Panc1 (cell line): ENCODE results near the gene PIGR. TPM values are rescaled to one million over a fixed set of nuclear protein-coding genes. Genes with fewer than 3 reads are reported as not detected.

Experiments used
- ATAC-seq: fragments of 200-7000 bp; cut with Tn5 transposase; 2 replicates; pipeline ENCODE4 v1.9.1; 2020; ENCODE audit warnings: mild to moderate bottlenecking, moderate library complexity
- BruUV-seq: library from RNA; stranded (reverse); fragments of 400-500 nt; replicated peaks from 2 replicates; lab custom pipeline; 2021; lab: Mats Ljungman, UMichigan
- CTCF ChIA-PET: fragments of 300-600 bp; sonication (Branson Sonifier 250); formaldehyde crosslinking; loops from one replicate; lab custom pipeline; 2022; ENCODE audit warnings: antibody characterized with exemption; lab: Charles Lee
- POLR2A ChIA-PET: fragments of 300-600 bp; sonication (Branson Sonifier 250); formaldehyde crosslinking; loops from one replicate; lab custom pipeline; 2022; ENCODE audit warnings: antibody characterized with exemption; lab: Charles Lee
- DNase-seq: peaks from one replicate; pipeline ENCODE4 v3.0.0-alpha.2; 2010; ENCODE audit warnings: low read depth, low spot score
- H3K27ac ChIP-seq: 2 replicates; pipeline ENCODE4 v1.5.1; 2011; ENCODE audit warnings: mild to moderate bottlenecking, low read length, inconsistent platforms
- H3K27me3 ChIP-seq: fragments of 200-500 bp; sonication (Bioruptor generic); 2 replicates; pipeline ENCODE4 v1.6.0; 2014; ENCODE audit warnings: low read length, inconsistent platforms; ENCODE audit not compliant: control insufficient read depth, insufficient read depth
- H3K36me3 ChIP-seq: fragments of 200-500 bp; sonication (Bioruptor generic); 2 replicates; pipeline ENCODE4 v1.5.1; 2014; ENCODE audit warnings: inconsistent platforms, mild to moderate bottlenecking, low read length, moderate library complexity; ENCODE audit not compliant: control insufficient read depth, insufficient read depth
- H3K4me1 ChIP-seq: 2 replicates; pipeline ENCODE4 v1.5.1; 2011; ENCODE audit warnings: inconsistent platforms, mild to moderate bottlenecking, low read length, moderate library complexity; ENCODE audit not compliant: control insufficient read depth, insufficient read depth
- H3K4me3 ChIP-seq, 2 experiments: 2 replicates each; pipeline ENCODE4 v1.5.1; 2011 to 2012; ENCODE audit warnings: low read depth in 2 of 2, low read length in 2 of 2, mild to moderate bottlenecking in 2 of 2, inconsistent platforms in 1 of 2, moderate library complexity in 1 of 2
- H3K9me3 ChIP-seq: fragments of 200-500 bp; sonication (Bioruptor generic); 2 replicates; pipeline ENCODE4 v1.5.1; 2014; ENCODE audit warnings: low read depth, mild to moderate bottlenecking, inconsistent platforms, low read length, moderate library complexity; ENCODE audit not compliant: control insufficient read depth, insufficient read depth
- CTCF ChIP-seq: fragments of 450-650 bp; IDR thresholded peaks from 2 replicates; pipeline ENCODE4 v1.5.1; 2017; ENCODE audit warnings: mild to moderate bottlenecking
- POLR2AphosphoS5 ChIP-seq: IDR thresholded peaks from 2 replicates; pipeline ENCODE4 v1.6.1; 2012; ENCODE audit warnings: mild to moderate bottlenecking, low read depth, low read length, moderate library complexity
- SIN3A ChIP-seq: IDR thresholded peaks from 2 replicates; pipeline ENCODE4 v1.6.1; 2012; ENCODE audit warnings: low read depth, mild to moderate bottlenecking, low read length, moderate library complexity, borderline replicate concordance; ENCODE audit not compliant: insufficient read depth
- TCF7L2 ChIP-seq: IDR thresholded peaks from 2 replicates; pipeline ENCODE4 v1.6.1; 2011; ENCODE audit warnings: mild to moderate bottlenecking, low read depth, low read length, inconsistent platforms
- in situ Hi-C: cut with HindIII; loops from 2 replicates; pipeline ENCODE4 v1.10.0; 2016; ENCODE audit warnings: low sequenced_read_pairs, low pct_unique_long_range_greater_than_20kb
- intact Hi-C: fragments of 100-400 bp; cut with micrococcal nuclease; formaldehyde crosslinking; loops from one replicate; pipeline ENCODE4 v1.10.0; 2022; ENCODE audit not compliant: unreplicated experiment
- total RNA-seq: library from RNA; stranded (reverse); gene quantifications from one replicate; pipeline ENCODE4 v1.2.1, GENCODE V29; 2021; ENCODE audit not compliant: unreplicated experiment
- TF ChIP-seq, protein P1 (sequence below), 2 experiments: IDR thresholded peaks; 2 replicates each; pipeline ENCODE4 v1.6.1; 2011 to 2012; ENCODE audit warnings: low read depth in 2 of 2, control low read depth in 1 of 2, low read length in 1 of 2, mild to moderate bottlenecking in 1 of 2, moderate library complexity in 1 of 2; ENCODE audit not compliant: insufficient read depth in 1 of 2

The PIGR gene
- total RNA-seq, 1 experiment from 2014 or later, result 1.4 TPM

DNA sequence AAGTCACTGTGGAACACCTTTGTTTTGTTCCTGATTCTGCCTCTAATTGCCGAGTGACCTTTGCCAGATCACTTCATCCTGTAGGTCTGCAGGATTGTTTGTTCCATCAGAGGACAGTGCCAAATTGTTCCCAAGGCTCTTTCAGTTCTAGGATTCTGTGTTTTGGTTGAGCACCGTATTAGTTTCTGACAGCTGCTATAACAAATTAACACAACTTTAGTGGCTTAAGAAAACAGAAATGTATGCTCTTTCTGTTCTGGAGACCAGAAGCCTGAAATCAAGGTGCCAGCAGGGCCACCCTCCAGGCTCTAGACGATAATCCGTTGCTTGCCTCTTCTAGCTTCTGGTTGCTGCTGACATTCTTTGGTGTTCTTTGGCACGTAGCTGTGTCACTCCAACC lies 3.4 kb upstream of the PIGR start:
- BruUV-seq, result no TSS peak
- intact Hi-C loops, result no loop called here
- H3K4me3 ChIP-seq, result no peak overlapping the region
- in situ Hi-C loops, result no loop called here
- ATAC-seq (no peak), DNase-seq (no peak)
- POLR2A ChIA-PET, result no interaction called here
- TF ChIP-seq SIN3A, result no peak
- TF ChIP-seq, protein P1, sequence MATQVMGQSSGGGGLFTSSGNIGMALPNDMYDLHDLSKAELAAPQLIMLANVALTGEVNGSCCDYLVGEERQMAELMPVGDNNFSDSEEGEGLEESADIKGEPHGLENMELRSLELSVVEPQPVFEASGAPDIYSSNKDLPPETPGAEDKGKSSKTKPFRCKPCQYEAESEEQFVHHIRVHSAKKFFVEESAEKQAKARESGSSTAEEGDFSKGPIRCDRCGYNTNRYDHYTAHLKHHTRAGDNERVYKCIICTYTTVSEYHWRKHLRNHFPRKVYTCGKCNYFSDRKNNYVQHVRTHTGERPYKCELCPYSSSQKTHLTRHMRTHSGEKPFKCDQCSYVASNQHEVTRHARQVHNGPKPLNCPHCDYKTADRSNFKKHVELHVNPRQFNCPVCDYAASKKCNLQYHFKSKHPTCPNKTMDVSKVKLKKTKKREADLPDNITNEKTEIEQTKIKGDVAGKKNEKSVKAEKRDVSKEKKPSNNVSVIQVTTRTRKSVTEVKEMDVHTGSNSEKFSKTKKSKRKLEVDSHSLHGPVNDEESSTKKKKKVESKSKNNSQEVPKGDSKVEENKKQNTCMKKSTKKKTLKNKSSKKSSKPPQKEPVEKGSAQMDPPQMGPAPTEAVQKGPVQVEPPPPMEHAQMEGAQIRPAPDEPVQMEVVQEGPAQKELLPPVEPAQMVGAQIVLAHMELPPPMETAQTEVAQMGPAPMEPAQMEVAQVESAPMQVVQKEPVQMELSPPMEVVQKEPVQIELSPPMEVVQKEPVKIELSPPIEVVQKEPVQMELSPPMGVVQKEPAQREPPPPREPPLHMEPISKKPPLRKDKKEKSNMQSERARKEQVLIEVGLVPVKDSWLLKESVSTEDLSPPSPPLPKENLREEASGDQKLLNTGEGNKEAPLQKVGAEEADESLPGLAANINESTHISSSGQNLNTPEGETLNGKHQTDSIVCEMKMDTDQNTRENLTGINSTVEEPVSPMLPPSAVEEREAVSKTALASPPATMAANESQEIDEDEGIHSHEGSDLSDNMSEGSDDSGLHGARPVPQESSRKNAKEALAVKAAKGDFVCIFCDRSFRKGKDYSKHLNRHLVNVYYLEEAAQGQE (IDR thresholded peaks at IDR 0.05; ENCODE audit: insufficient read depth in 1 of 2, low read depth in 2 of 2, low read length in 1 of 2), result no peak
- TF ChIP-seq CTCF, result no peak
- no peak for TF ChIP-seq POLR2AphosphoS5
- TF ChIP-seq TCF7L2, result no peak
- no peaks in the 10 kb centered on the region for H3K4me1 ChIP-seq
- no peak overlapping the region for H3K27ac ChIP-seq
- H3K27me3 ChIP-seq, result 0 out of 2 replicates have a peak, but pooled peaks cover 2% of the 10 kb centered on the region
- H3K9me3 ChIP-seq, result no peaks in the 10 kb centered on the region
- CTCF ChIA-PET, result no interaction called here
- no peaks in the 10 kb centered on the region for H3K36me3 ChIP-seq

- POLR2A ChIA-PET, result no interaction called here
- DNase-seq, result no peak
These were observed 2.9 kb upstream of the PIGR start for GRCh38 chr1:206949208-206949607.

More at GRCh38 chr1:206949208-206949607, 2.9 kb upstream of the PIGR start:
- Histone ChIP-seq H3K4me1 (no peaks in the 10 kb centered on the region), H3K27me3 (0 out of 2 replicates have a peak, but pooled peaks cover 2% of the 10 kb centered on the region), H3K36me3 (no peaks in the 10 kb centered on the region), H3K4me3 (no peak overlapping the region), H3K27ac (no peak overlapping the region), H3K9me3 (no peaks in the 10 kb centered on the region)
- intact Hi-C loops (no loop called here), in situ Hi-C loops (no loop called here)
- ATAC-seq, result no peak
- BruUV-seq, result no TSS peak
- TF ChIP-seq POLR2AphosphoS5 (no peak), SIN3A (no peak), CTCF (no peak)
- CTCF ChIA-PET, result no interaction called here
